Thoracic aorta (tissue), 2 donors: Measurements from ENCODE around the gene AP1B1. TPM values are rescaled to one million over a fixed set of nuclear protein-coding genes. Genes with fewer than 3 reads are reported as not detected.

Source experiments
- ATAC-seq: fragments of 150-250 bp; one replicate; pipeline ENCODE4 v1.8.0; 2017; ENCODE audit warnings: low read depth; ENCODE audit not compliant: insufficient number of reproducible peaks, low FRiP score
- DNase-seq: peaks from one replicate; pipeline ENCODE4 v3.0.0-alpha.2; 2020; ENCODE audit warnings: low spot score
- H3K27ac ChIP-seq, 2 donors: fragments of 200-600 bp; sonication (generic); 1 replicate in 1 of 2; 2 replicates in 1 of 2; pipeline ENCODE4 v1.5.1; 2016; ENCODE audit warnings: mild to moderate bottlenecking in 2 of 2, moderate library complexity in 2 of 2
- H3K27me3 ChIP-seq: fragments of 200-600 bp; sonication (generic); replicated peaks from 2 replicates; pipeline ENCODE4 v1.6.0; 2016; ENCODE audit warnings: mild to moderate bottlenecking; ENCODE audit not compliant: insufficient read depth
- H3K36me3 ChIP-seq: fragments of 200-600 bp; sonication (generic); one replicate; pipeline ENCODE4 v1.5.1; 2016
- H3K4me1 ChIP-seq, 2 donors: fragments of 200-600 bp; sonication (generic); 1 replicate in 1 of 2; 2 replicates in 1 of 2; pipeline versions ENCODE4 v1.5.1 to v1.6.0; 2016; ENCODE audit warnings: low read depth in 2 of 2, mild to moderate bottlenecking in 1 of 2; ENCODE audit not compliant: control insufficient read depth in 1 of 2
- H3K4me3 ChIP-seq: fragments of 200-600 bp; sonication (generic); 2 replicates; pipeline ENCODE4 v1.5.1; 2016; ENCODE audit warnings: mild to moderate bottlenecking
- H3K9me3 ChIP-seq: fragments of 200-600 bp; sonication (generic); 2 replicates; pipeline ENCODE4 v1.5.1; 2016
- CTCF ChIP-seq: fragments of 200-600 bp; sonication (generic); IDR thresholded peaks from one replicate; pipeline ENCODE4 v1.5.1; 2019; ENCODE audit warnings: antibody characterized with exemption
- total RNA-seq, 2 donors: library from RNA; depleted of rRNA; stranded (reverse); fragments of >200 nt; gene quantifications; one replicate each; pipeline versions ENCODE4 v1.1.0 to v1.2.3, GENCODE V29; 2016

The AP1B1 gene
- total RNA-seq, 2 donors from 2014 or later = 59.5 to 73.1 TPM

DNA sequence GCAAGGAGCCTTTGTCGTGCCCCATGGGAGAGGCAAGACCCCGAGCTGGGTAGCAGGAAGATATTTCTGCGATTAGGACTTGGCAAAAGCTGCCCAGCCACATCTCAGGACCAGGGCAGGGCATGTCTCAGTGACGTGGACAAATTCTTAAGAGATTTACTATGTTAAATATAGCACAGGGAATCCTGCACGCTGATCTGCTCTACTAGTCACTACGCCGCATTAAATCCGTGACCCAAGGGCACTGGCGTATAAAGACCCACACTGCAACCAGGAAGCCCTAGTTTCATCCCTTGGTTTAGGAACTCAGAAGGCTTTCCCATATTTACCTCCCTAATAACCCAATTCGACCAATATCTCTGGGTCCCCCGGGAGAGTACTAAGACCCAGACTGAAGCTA lies 35.1 kb downstream of the AP1B1 start:
- TF ChIP-seq CTCF = no peak
- no peaks in the 10 kb centered on the region for H3K27me3 ChIP-seq
- peaks cover 75% of the 10 kb centered on the region for H3K36me3 ChIP-seq
- ATAC-seq (no peak), DNase-seq (no peak)
- no peak overlapping the region for H3K4me3 ChIP-seq
- H3K27ac ChIP-seq = no peak overlapping the region
- no peaks in the 10 kb centered on the region for H3K4me1 ChIP-seq
- no peaks in the 10 kb centered on the region for H3K9me3 ChIP-seq

GRCh38 chr22:29352778-29353177 lies 35.6 kb downstream of the AP1B1 start:
- TF ChIP-seq CTCF = no peak
- no peak overlapping the region for H3K27ac ChIP-seq
- H3K36me3 ChIP-seq = peaks cover 75% of the 10 kb centered on the region
- no peaks in the 10 kb centered on the region for H3K9me3 ChIP-seq
- no peaks in the 10 kb centered on the region for H3K27me3 ChIP-seq
- no peak for DNase-seq
- ATAC-seq = no peak
- H3K4me1 ChIP-seq = no peaks in the 10 kb centered on the region
- no peak overlapping the region for H3K4me3 ChIP-seq

- Histone ChIP-seq H3K36me3 (peaks cover 77% of the 10 kb centered on the region), H3K27ac (no peak overlapping the region), H3K9me3 (no peaks in the 10 kb centered on the region), H3K4me3 (no peak overlapping the region), H3K4me1 (peaks cover 0 to 7% of the 10 kb centered on the region in 2 donors), H3K27me3 (no peaks in the 10 kb centered on the region)
- no peak for DNase-seq
- no peak for TF ChIP-seq CTCF
- ATAC-seq = no peak
These were observed 36.5 kb downstream of the AP1B1 start for GRCh38 chr22:29351891-29352290.

DNA sequence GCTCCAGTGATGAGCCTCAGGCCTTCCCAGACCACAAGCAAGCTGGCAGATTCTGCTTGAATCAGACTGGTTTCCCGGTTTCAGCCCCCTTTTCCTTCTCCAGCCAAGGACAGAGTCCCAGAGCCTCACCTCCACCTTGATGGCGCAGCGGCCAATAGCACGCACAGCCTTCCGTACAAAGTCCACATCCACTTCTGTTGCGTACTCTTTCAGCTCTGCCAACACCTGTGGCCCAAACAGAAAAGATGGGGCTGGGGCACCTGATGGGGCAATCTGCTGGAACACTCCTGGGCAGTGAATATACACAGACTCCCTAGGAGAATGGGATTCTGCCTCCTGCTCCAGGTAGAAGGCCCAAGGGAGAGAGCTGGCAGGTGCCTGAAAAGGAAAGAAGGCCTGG lies 37.3 kb downstream of the AP1B1 start:
- no peaks in the 10 kb centered on the region for H3K9me3 ChIP-seq
- DNase-seq = no peak
- no peaks in the 10 kb centered on the region for H3K27me3 ChIP-seq
- H3K4me1 ChIP-seq = peaks cover 0 to 15% of the 10 kb centered on the region in 2 donors
- peaks cover 70% of the 10 kb centered on the region for H3K36me3 ChIP-seq
- no peak overlapping the region for H3K27ac ChIP-seq
- no peak for ATAC-seq
- H3K4me3 ChIP-seq = no peak overlapping the region
- no peak for TF ChIP-seq CTCF

- no peaks in the 10 kb centered on the region for H3K27me3 ChIP-seq
- TF ChIP-seq CTCF = no peak
- ATAC-seq (no peak), DNase-seq (no peak)
- no peak overlapping the region for H3K27ac ChIP-seq
- H3K4me1 ChIP-seq = peaks cover 0 to 33% of the 10 kb centered on the region in 2 donors
- no peaks in the 10 kb centered on the region for H3K9me3 ChIP-seq
- peaks cover 53% of the 10 kb centered on the region for H3K36me3 ChIP-seq
- H3K4me3 ChIP-seq = no peak overlapping the region
These were observed 39.4 kb downstream of the AP1B1 start for GRCh38 chr22:29348956-29349355.
